Duodenal mucosa (tissue), 2 donors: Measurements from ENCODE around the gene MYL10.

Experiments used
- H3K27ac ChIP-seq: one replicate; pipeline ENCODE4 v1.7.0; 2013; ENCODE audit warnings: low read depth, low read length
- H3K27me3 ChIP-seq, 2 donors: one replicate each; pipeline ENCODE4 v1.7.0; 2013; ENCODE audit warnings: low read length in 2 of 2, control low read depth in 1 of 2; ENCODE audit not compliant: insufficient read depth in 2 of 2, control insufficient read depth in 1 of 2
- H3K36me3 ChIP-seq, 2 donors: one replicate each; pipeline ENCODE4 v1.7.0; 2013; ENCODE audit warnings: low read length in 2 of 2, control low read depth in 1 of 2; ENCODE audit not compliant: insufficient read depth in 2 of 2, control insufficient read depth in 1 of 2
- H3K4me1 ChIP-seq, 2 donors: one replicate each; pipeline ENCODE4 v1.7.0; 2013; ENCODE audit warnings: low read length in 2 of 2, control low read depth in 1 of 2; ENCODE audit not compliant: insufficient read depth in 2 of 2, control insufficient read depth in 1 of 2
- H3K4me3 ChIP-seq, 2 donors: one replicate each; pipeline ENCODE4 v1.7.0; 2013; ENCODE audit warnings: low read length in 2 of 2, low read depth in 1 of 2
- H3K9ac ChIP-seq, 2 donors: one replicate each; pipeline ENCODE4 v1.7.0; 2013; ENCODE audit warnings: low read length in 2 of 2, low read depth in 1 of 2
- H3K9me3 ChIP-seq, 2 donors: one replicate each; pipeline ENCODE4 v1.7.0; 2013; ENCODE audit warnings: low read length in 2 of 2, control low read depth in 1 of 2; ENCODE audit not compliant: control insufficient read depth in 1 of 2

The MYL10 gene

GRCh38 chr7:101590663-101591435 is 38.2 kb downstream of the MYL10 start:
- Histone ChIP-seq H3K9ac (no peak overlapping the region), H3K4me3 (no peak overlapping the region), H3K27ac (no peak overlapping the region), H3K9me3 (no peaks in the 10 kb centered on the region), H3K36me3 (no peaks in the 10 kb centered on the region), H3K27me3 (no peaks in the 10 kb centered on the region), H3K4me1 (peaks cover 8 to 10% of the 10 kb centered on the region in 2 donors)

GRCh38 chr7:101589976-101590662 is 39.0 kb downstream of the MYL10 start:
- no peak overlapping the region for H3K9ac ChIP-seq
- no peak overlapping the region for H3K27ac ChIP-seq
- H3K4me1 ChIP-seq: peaks cover 8 to 11% of the 10 kb centered on the region in 2 donors
- no peaks in the 10 kb centered on the region for H3K27me3 ChIP-seq
- H3K4me3 ChIP-seq: no peak overlapping the region
- H3K9me3 ChIP-seq: no peaks in the 10 kb centered on the region
- no peaks in the 10 kb centered on the region for H3K36me3 ChIP-seq

GRCh38 chr7:101589052-101589451 is 40.0 kb downstream of the MYL10 start:
- Histone ChIP-seq H3K9ac (no peak overlapping the region), H3K27me3 (no peaks in the 10 kb centered on the region), H3K36me3 (no peaks in the 10 kb centered on the region), H3K4me3 (no peak overlapping the region), H3K9me3 (no peaks in the 10 kb centered on the region), H3K4me1 (peaks cover 8 to 11% of the 10 kb centered on the region in 2 donors), H3K27ac (no peak overlapping the region)

DNA sequence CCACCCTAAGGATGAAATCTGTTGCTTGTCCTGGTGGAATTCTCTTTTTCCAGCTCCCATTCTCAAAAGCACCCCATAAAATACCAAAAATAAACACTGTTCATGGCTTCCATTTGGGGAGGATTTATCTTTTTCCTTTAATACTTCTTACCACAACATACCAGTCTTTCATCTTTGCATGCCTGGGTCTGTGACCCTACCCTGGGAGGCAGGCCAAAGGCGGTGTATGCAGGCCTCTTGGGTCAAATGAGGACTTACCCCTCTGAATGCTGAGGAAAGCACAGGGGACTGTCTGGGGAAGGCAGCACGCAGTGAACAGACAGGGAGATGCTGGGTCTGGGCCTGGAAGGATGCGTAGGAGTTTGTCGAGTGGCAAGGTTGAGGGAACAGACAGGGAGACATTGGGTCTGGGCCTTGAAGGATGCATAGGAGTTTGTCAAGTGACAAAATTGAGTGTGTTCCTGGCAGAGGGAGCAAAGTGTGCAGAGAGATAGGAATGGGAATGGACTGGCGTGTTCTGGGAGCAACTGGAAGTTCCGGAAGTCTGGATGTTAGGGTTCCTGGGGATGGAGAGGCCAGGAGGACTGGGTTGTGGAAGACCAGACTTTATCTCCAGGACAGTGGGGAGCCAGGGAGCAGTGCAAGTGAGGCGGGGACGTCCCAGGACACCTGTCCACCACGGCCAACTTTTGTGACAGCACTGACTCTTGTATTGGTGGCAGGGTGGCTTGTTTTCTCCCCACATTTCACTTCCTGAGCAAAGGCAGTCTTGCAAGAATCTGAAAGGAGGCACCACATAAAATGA is 40.8 kb downstream of the MYL10 start:
- H3K9me3 ChIP-seq: peaks cover 4 to 5% of the 10 kb centered on the region in 2 donors
- H3K27ac ChIP-seq: no peak overlapping the region
- H3K9ac ChIP-seq: no peak overlapping the region
- peaks cover 8 to 11% of the 10 kb centered on the region in 2 donors for H3K4me1 ChIP-seq
- H3K4me3 ChIP-seq: no peak overlapping the region
- H3K27me3 ChIP-seq: no peaks in the 10 kb centered on the region
- H3K36me3 ChIP-seq: no peaks in the 10 kb centered on the region

DNA sequence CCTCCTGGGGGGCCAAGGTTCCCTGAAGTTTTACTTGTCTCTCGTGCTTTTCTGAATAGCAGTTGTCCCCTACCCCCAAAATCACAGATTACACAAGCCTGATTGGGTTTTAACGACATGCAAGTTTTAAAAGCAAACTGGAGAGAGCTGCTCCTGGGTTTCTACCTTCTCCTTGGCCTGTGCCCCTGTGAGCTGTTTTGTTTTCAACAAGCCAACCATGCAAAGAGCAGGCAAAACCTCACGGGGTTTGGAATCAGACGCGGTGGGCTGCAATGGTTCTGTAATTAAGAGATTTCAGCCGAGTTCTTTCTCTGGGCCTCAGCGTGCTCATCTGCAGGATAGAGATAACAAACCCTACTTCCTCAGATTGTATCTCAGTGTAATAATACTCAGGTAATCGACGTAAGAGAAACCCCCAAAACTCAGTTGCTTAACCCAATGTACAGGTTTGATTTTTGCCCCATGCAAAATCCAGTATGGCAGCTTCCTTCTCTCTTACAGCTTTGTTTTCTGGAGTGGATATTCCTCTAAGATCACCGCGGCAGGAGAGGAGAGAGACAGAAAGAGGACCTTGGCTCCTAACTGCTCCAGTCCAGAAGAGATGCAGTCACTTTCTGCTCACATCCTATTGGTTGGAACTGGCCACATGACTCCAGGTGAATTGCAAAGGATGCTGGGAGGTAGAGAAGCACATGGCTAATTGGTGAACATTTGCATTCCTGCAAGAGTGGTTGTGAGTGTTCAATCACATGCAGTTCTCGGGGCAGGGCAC is 42.0 kb downstream of the MYL10 start:
- H3K27ac ChIP-seq: no peak overlapping the region
- peaks cover 4 to 9% of the 10 kb centered on the region in 2 donors for H3K9me3 ChIP-seq
- no peak overlapping the region for H3K4me3 ChIP-seq
- H3K27me3 ChIP-seq: no peaks in the 10 kb centered on the region
- peaks cover 0 to 3% of the 10 kb centered on the region in 2 donors for H3K36me3 ChIP-seq
- H3K9ac ChIP-seq: no peak overlapping the region
- H3K4me1 ChIP-seq: peaks cover 8 to 11% of the 10 kb centered on the region in 2 donors

GRCh38 chr7:101586078-101586905 is 42.8 kb downstream of the MYL10 start:
- Histone ChIP-seq H3K9me3 (peaks cover 4 to 9% of the 10 kb centered on the region in 2 donors), H3K4me1 (peaks cover 8 to 11% of the 10 kb centered on the region in 2 donors), H3K9ac (no peak overlapping the region), H3K36me3 (peaks cover 0 to 3% of the 10 kb centered on the region in 2 donors), H3K4me3 (no peak overlapping the region), H3K27me3 (no peaks in the 10 kb centered on the region), H3K27ac (no peak overlapping the region)

DNA sequence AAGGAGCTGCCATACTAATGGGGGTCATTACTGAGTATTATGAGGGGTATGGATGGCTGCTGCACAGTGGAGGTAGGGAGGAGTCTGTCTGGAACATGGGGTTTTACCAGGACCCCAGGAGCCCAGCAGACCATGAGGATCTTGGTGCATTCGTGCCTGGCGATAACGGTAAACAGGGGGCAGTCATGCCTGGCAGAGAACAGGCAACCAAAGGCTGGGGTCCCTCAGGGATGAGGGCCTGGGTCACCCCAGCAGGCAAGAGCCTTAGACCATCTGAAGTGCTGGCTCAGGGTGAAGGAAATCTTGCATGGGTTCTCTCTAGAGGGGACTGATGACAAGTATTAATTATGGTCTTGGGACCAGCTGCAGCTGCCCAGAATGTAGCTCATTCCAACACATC is 46.1 kb downstream of the MYL10 start:
- H3K4me1 ChIP-seq: peaks cover 8 to 11% of the 10 kb centered on the region in 2 donors
- H3K9me3 ChIP-seq: peaks cover 4 to 9% of the 10 kb centered on the region in 2 donors
- no peak overlapping the region for H3K27ac ChIP-seq
- H3K27me3 ChIP-seq: no peaks in the 10 kb centered on the region
- H3K36me3 ChIP-seq: peaks cover 0 to 3% of the 10 kb centered on the region in 2 donors
- no peak overlapping the region for H3K4me3 ChIP-seq
- H3K9ac ChIP-seq: no peak overlapping the region

GRCh38 chr7:101581891-101582290 is 47.2 kb downstream of the MYL10 start:
- Histone ChIP-seq H3K4me3 (no peak overlapping the region), H3K27ac (no peak overlapping the region), H3K4me1 (peaks cover 8 to 11% of the 10 kb centered on the region in 2 donors), H3K9ac (no peak overlapping the region), H3K36me3 (peaks cover 0 to 3% of the 10 kb centered on the region in 2 donors), H3K9me3 (peaks cover 5 to 9% of the 10 kb centered on the region in 2 donors), H3K27me3 (no peaks in the 10 kb centered on the region)

- H3K27ac ChIP-seq: no peak overlapping the region
- no peaks in the 10 kb centered on the region for H3K27me3 ChIP-seq
- H3K36me3 ChIP-seq: peaks cover 0 to 3% of the 10 kb centered on the region in 2 donors
- peaks cover 8 to 9% of the 10 kb centered on the region in 2 donors for H3K9me3 ChIP-seq
- no peak overlapping the region for H3K4me3 ChIP-seq
- no peak overlapping the region for H3K9ac ChIP-seq
- H3K4me1 ChIP-seq: no peaks in the 10 kb centered on the region
Observed at GRCh38 chr7:101580596-101580995, 48.5 kb downstream of the MYL10 start.
